ENCODE results near the gene PARD6G. TPM values are rescaled to one million over a fixed set of nuclear protein-coding genes. Genes with fewer than 3 reads are reported as not detected.

PARD6G gene
- total and polyA plus RNA-seq, 9 of the 15 experiments (the other 6 are each of a cell fraction or from before 2014, with no cell fraction given) = 0.03 to 1.2 (median 0.26) TPM

DNA sequence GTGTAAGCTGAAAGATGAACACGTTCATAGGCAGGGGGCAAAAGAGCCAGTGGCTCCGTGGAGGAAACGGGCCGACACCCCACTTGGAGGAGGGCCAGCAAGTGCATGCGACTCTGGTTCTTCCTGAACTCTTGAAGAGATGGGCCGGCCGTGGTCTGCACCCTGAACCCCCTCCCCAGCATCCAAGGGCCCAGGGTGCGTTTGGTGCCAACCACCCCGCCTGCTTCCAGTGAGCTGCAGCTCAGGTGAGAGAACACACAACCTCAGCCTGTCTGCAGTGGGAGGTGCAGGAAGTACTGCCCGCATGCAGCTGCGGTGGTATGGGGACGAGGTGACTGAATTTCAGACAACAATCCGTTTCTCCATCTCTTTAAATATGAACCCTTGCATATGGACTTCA, 79.4 kb downstream of the PARD6G start:
- Histone ChIP-seq H3K4me2 (ENCODE audit: insufficient read depth, low read length) (no peak overlapping the region), H3K79me2 (ENCODE audit: control insufficient read depth, insufficient read depth, low read length) (no peaks in the 10 kb centered on the region), H3K36me3 (ENCODE audit: control insufficient read depth, insufficient read depth, low read length) (no peaks in the 10 kb centered on the region), H3K9ac (ENCODE audit: insufficient read depth in 1 of 2, low read depth in 2 of 2, low read length in 2 of 2) (no peak overlapping the region), H3K4me3 (no peak overlapping the region), H3K4me1 (replicated peaks in 1 of 2; ENCODE audit: control insufficient read depth in 2 of 2, insufficient read depth in 2 of 2, low read length in 2 of 2) (peaks cover 0 to 6% of the 10 kb centered on the region in 2 experiments; a peak in 1 of 5 replicates), H3K9me3 (replicated peaks; ENCODE audit: control insufficient read depth, insufficient read depth, low read depth, low read length) (no peaks in the 10 kb centered on the region), H2AFZ (ENCODE audit: low read depth, low read length) (no peak overlapping the region), H4K20me1 (replicated peaks; ENCODE audit: control insufficient read depth, insufficient read depth, low read length) (no peaks in the 10 kb centered on the region), H3K9me1 (ENCODE audit: control insufficient read depth, insufficient read depth, low read length) (no peaks in the 10 kb centered on the region), H3K27me3 (ENCODE audit: control insufficient read depth in 2 of 2, insufficient read depth in 2 of 2, low read length in 2 of 2) (peaks cover 0 to 40% of the 10 kb centered on the region in 2 experiments; a peak in 3 of 5 replicates), H3K27ac (ENCODE audit: extremely low read depth, low read depth, low read length) (no peak overlapping the region)
- no peak for DNase-seq (ENCODE audit: extremely low read depth in 1 of 4, low spot score in 3 of 4)
- POLR2A ChIA-PET = no interaction called here
- ATAC-seq = no peak
- no peak for FAIRE-seq
- in situ Hi-C loops (cut with MboI) = no loop called here
- no TSS peak for BruUV-seq (replicated peaks)
- intact Hi-C loops (cut with micrococcal nuclease) = no loop called here
- TF ChIP-seq CBX2 (IDR thresholded peaks at IDR 0.05; ENCODE audit: insufficient read depth, low read length, poor library complexity, severe bottlenecking) (no peak), HMG20A (CRISPR knock-in tag; conservative IDR thresholded peaks at IDR 0.05) (no peak), CBX8 (IDR thresholded peaks at IDR 0.05; ENCODE audit: borderline replicate concordance, extremely low read depth, low read depth, low read length, poor library complexity, severe bottlenecking) (no peak), SMAD4 (CRISPR knock-in tag; conservative IDR thresholded peaks at IDR 0.05) (no peak), TARDBP (IDR thresholded peaks at IDR 0.05) (no peak), RNF2 (IDR thresholded peaks at IDR 0.05) (no peak), FOXK2 (conservative IDR thresholded peaks at IDR 0.05 in 1 of 2, IDR thresholded peaks at IDR 0.05 in 1 of 2; ENCODE audit: low read depth in 2 of 2) (no peak)
- 0% methylated on average over 9 of the region's 13 CpGs for WGBS (ENCODE audit: insufficient coverage, low coverage, missing lambda C conversion rate)
- CTCF ChIA-PET (ENCODE audit: low intra/inter-chr PET ratio) = no interaction called here
